SK-N-SH treated with all-trans-retinoic acid at 6 μM for 48 hours (cell line): ENCODE measurements around the gene ZNF697.

Experiments
- ATAC-seq: fragments of 200-7000 bp; cut with Tn5 transposase; 3 replicates; pipeline ENCODE4 v1.9.1; 2020; ENCODE audit warnings: mild to moderate bottlenecking, moderate library complexity
- ARNTL ChIP-seq: fragments of 450-650 bp; formaldehyde crosslinking; IDR thresholded peaks from 2 replicates; pipeline ENCODE4 v1.5.0; 2020; ENCODE audit warnings: low read depth, mild to moderate bottlenecking, moderate library complexity, borderline replicate concordance
- BACH2 ChIP-seq: fragments of 250-450 bp; sonication (Bioruptor Pico); IDR thresholded peaks from 2 replicates; pipeline ENCODE4 v1.9.0; 2021; ENCODE audit warnings: mild to moderate bottlenecking, borderline replicate concordance
- CSDC2 ChIP-seq: fragments of 250-450 bp; sonication (Bioruptor Pico); IDR thresholded peaks from 2 replicates; pipeline ENCODE4 v1.5.0; 2020; ENCODE audit warnings: mild to moderate bottlenecking, moderate library complexity
- ESRRG ChIP-seq: fragments of 250-450 bp; sonication (Bioruptor Pico); IDR thresholded peaks from 2 replicates; pipeline ENCODE4 v1.6.1; 2021; ENCODE audit warnings: mild to moderate bottlenecking
- ISL1 ChIP-seq: fragments of 250-450 bp; sonication (Bioruptor Pico); IDR thresholded peaks from 2 replicates; pipeline ENCODE4 v2.1.2; 2022; ENCODE audit warnings: mild to moderate bottlenecking, moderate library complexity
- OSR1 ChIP-seq: fragments of 250-450 bp; sonication (Bioruptor Pico); IDR thresholded peaks from 2 replicates; pipeline ENCODE4 v1.8.0; 2022; ENCODE audit warnings: moderate library complexity, mild to moderate bottlenecking, inconsistent platforms
- PPARA ChIP-seq: fragments of 250-450 bp; sonication (Bioruptor Pico); IDR thresholded peaks from 2 replicates; pipeline ENCODE4 v1.5.0; 2020; ENCODE audit warnings: mild to moderate bottlenecking, borderline replicate concordance
- RARB ChIP-seq: fragments of 250-450 bp; sonication (Bioruptor Pico); IDR thresholded peaks from 2 replicates; pipeline ENCODE4 v1.8.0; 2021; ENCODE audit warnings: mild to moderate bottlenecking, moderate library complexity
- TCF4 ChIP-seq: fragments of 250-450 bp; sonication (Bioruptor Pico); IDR thresholded peaks from 2 replicates; pipeline ENCODE4 v1.8.0; 2021; ENCODE audit warnings: mild to moderate bottlenecking, moderate library complexity, borderline replicate concordance
- TOX ChIP-seq: fragments of 250-450 bp; sonication (Bioruptor Pico); IDR thresholded peaks from 2 replicates; pipeline ENCODE4 v1.8.0; 2021; ENCODE audit warnings: mild to moderate bottlenecking, moderate library complexity, borderline replicate concordance
- ZC3H10 ChIP-seq: fragments of 250-450 bp; sonication (Bioruptor Pico); IDR thresholded peaks from 2 replicates; pipeline ENCODE4 v1.5.1; 2021; ENCODE audit warnings: mild to moderate bottlenecking, moderate library complexity
- ZFP3 ChIP-seq: fragments of 250-450 bp; sonication (Bioruptor Pico); IDR thresholded peaks from 2 replicates; pipeline ENCODE4 v1.5.0; 2020; ENCODE audit warnings: mild to moderate bottlenecking, moderate library complexity
- ZFP30 ChIP-seq: fragments of 450-650 bp; formaldehyde crosslinking; IDR thresholded peaks from 2 replicates; pipeline ENCODE4 v1.5.0; 2022; ENCODE audit warnings: mild to moderate bottlenecking, moderate library complexity
- ZNF565 ChIP-seq: fragments of 450-650 bp; formaldehyde crosslinking; conservative IDR thresholded peaks from 2 replicates; pipeline ENCODE4 v1.5.0; 2020; ENCODE audit warnings: low read depth, mild to moderate bottlenecking, moderate library complexity
- ZNF70 ChIP-seq: fragments of 450-650 bp; formaldehyde crosslinking; IDR thresholded peaks from 2 replicates; pipeline ENCODE4 v1.5.0; 2020; ENCODE audit warnings: mild to moderate bottlenecking, moderate library complexity
- ZNF8 ChIP-seq: fragments of 450-650 bp; formaldehyde crosslinking; IDR thresholded peaks from 2 replicates; pipeline ENCODE4 v1.5.0; 2020; ENCODE audit warnings: mild to moderate bottlenecking, moderate library complexity
- TF ChIP-seq, protein P1 (sequence below): fragments of 250-450 bp; sonication (Bioruptor Pico); IDR thresholded peaks from 2 replicates; pipeline ENCODE4 v1.8.0; 2020; ENCODE audit warnings: mild to moderate bottlenecking, moderate library complexity, borderline replicate concordance
- TF ChIP-seq, protein P2 (sequence below): fragments of 250-450 bp; sonication (Bioruptor Pico); IDR thresholded peaks from 2 replicates; pipeline ENCODE4 v1.5.1; 2021; ENCODE audit warnings: mild to moderate bottlenecking, moderate library complexity
- TF ChIP-seq, protein P3 (sequence below): fragments of 250-450 bp; sonication (Bioruptor Pico); IDR thresholded peaks from 2 replicates; pipeline ENCODE4 v1.5.0; 2020; ENCODE audit warnings: mild to moderate bottlenecking, moderate library complexity
- TF ChIP-seq, protein P4 (sequence below): fragments of 250-450 bp; sonication (Bioruptor Pico); IDR thresholded peaks from 2 replicates; pipeline ENCODE4 v1.8.0; 2021; ENCODE audit warnings: low read depth, mild to moderate bottlenecking, moderate library complexity, borderline replicate concordance

ZNF697 gene

DNA sequence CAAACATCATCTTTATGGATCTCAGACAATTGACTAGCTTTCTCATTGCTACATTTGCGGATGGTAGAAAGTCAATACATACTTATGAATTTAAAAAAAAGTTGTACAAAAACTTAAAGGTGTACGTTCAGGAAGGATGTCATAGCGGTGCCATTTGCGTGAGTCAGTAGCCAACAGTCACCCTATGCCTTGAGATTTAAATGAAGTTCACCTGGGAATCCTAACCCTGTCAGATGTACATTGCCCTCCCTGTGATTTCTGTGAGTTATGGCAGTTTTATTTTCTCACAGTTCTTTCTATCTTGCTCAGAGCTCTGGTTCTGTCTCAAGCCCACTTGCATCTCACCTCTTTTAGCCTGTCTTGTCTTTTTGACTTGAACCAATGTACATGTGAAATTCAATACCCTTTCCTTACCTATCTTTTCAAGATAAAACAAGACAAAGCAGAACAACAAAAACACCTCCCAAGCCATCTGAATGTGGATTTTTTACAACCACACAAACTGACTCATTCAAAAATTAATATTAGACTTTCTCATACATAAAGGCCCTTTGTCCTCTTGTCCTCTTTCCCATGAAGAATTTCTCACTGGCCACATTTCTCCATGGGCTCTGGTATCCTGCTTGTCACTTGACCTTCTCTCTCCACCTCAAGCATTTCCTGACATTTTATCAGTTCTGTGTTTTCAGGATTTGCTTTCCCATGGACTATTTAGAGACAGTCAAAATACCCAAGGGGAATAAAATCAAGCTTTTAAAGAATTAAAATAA lies 25.3 kb upstream of the ZNF697 start (continued):
- TF ChIP-seq, protein P1, sequence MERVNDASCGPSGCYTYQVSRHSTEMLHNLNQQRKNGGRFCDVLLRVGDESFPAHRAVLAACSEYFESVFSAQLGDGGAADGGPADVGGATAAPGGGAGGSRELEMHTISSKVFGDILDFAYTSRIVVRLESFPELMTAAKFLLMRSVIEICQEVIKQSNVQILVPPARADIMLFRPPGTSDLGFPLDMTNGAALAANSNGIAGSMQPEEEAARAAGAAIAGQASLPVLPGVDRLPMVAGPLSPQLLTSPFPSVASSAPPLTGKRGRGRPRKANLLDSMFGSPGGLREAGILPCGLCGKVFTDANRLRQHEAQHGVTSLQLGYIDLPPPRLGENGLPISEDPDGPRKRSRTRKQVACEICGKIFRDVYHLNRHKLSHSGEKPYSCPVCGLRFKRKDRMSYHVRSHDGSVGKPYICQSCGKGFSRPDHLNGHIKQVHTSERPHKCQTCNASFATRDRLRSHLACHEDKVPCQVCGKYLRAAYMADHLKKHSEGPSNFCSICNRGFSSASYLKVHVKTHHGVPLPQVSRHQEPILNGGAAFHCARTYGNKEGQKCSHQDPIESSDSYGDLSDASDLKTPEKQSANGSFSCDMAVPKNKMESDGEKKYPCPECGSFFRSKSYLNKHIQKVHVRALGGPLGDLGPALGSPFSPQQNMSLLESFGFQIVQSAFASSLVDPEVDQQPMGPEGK (CRISPR knock-in tag) = no peak
- no peak for TF ChIP-seq CSDC2 (CRISPR knock-in tag)
- no peak for TF ChIP-seq ISL1 (CRISPR knock-in tag)

DNA sequence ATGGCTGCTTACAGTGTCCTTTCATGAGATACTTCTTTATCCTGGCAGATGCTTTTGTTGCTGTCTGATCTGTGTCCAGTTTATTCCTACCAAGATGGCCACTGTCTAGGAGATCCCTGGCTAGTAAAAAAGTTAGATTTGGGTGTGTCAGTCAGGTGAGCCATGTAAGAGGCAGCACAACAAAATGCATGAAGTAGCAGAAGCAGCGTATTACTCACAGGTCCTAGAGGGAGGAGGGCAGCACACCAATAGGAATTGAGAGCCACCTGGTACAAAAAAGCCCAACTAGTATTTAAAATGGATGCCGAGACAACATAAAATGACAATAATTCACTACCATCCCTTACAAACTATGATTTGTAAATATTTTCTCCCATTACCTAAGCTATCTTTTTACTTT lies 22.8 kb upstream of the ZNF697 start:
- TF ChIP-seq BACH2 = no peak
- no peak for TF ChIP-seq ZNF8
- no peak for TF ChIP-seq ZNF70
- TF ChIP-seq RARB (CRISPR knock-in tag) = no peak
- TF ChIP-seq ZC3H10 = no peak
- TF ChIP-seq ZNF565 (CRISPR knock-in tag) = no peak
- TF ChIP-seq ZFP30 (CRISPR knock-in tag) = no peak
- TF ChIP-seq, protein P2, sequence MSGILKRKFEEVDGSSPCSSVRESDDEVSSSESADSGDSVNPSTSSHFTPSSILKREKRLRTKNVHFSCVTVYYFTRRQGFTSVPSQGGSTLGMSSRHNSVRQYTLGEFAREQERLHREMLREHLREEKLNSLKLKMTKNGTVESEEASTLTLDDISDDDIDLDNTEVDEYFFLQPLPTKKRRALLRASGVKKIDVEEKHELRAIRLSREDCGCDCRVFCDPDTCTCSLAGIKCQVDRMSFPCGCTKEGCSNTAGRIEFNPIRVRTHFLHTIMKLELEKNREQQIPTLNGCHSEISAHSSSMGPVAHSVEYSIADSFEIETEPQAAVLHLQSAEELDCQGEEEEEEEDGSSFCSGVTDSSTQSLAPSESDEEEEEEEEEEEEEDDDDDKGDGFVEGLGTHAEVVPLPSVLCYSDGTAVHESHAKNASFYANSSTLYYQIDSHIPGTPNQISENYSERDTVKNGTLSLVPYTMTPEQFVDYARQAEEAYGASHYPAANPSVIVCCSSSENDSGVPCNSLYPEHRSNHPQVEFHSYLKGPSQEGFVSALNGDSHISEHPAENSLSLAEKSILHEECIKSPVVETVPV (CRISPR knock-in tag) = no peak
- TF ChIP-seq, all 23 proteins: peak for 0
- no peak for ATAC-seq

DNA sequence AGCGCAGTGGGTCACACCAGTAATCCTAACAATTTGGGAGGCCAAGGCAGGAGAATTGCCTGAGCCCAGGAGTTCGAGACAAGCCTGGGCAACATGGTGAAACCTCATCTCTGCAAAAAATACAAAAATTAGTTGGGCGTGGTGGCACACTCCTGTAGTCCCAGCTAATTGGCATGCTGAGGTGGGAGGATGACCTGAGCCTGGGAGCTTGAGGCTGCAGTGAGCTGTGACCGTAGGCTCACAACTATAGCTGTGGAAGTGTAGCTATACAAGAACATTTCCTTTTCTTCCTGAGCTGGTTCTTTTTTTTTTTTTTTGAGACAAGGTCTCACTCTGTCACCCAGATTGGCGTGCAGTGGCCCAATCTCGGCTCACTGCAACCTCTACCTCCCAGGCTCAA lies 19.1 kb upstream of the ZNF697 start:
- ATAC-seq = no peak
- TF ChIP-seq BACH2 (no peak), ZNF8 (no peak), ARNTL (CRISPR knock-in tag) (no peak), ZC3H10 (no peak), OSR1 (no peak), TCF4 (CRISPR knock-in tag) (no peak), TOX (CRISPR knock-in tag) (no peak), PPARA (no peak), ZNF565 (CRISPR knock-in tag) (no peak), ESRRG (CRISPR knock-in tag) (no peak), ZFP30 (CRISPR knock-in tag) (no peak), ZFP3 (CRISPR knock-in tag) (no peak)
- TF ChIP-seq, protein P1 (CRISPR knock-in tag) = no peak
- TF ChIP-seq, protein P3, sequence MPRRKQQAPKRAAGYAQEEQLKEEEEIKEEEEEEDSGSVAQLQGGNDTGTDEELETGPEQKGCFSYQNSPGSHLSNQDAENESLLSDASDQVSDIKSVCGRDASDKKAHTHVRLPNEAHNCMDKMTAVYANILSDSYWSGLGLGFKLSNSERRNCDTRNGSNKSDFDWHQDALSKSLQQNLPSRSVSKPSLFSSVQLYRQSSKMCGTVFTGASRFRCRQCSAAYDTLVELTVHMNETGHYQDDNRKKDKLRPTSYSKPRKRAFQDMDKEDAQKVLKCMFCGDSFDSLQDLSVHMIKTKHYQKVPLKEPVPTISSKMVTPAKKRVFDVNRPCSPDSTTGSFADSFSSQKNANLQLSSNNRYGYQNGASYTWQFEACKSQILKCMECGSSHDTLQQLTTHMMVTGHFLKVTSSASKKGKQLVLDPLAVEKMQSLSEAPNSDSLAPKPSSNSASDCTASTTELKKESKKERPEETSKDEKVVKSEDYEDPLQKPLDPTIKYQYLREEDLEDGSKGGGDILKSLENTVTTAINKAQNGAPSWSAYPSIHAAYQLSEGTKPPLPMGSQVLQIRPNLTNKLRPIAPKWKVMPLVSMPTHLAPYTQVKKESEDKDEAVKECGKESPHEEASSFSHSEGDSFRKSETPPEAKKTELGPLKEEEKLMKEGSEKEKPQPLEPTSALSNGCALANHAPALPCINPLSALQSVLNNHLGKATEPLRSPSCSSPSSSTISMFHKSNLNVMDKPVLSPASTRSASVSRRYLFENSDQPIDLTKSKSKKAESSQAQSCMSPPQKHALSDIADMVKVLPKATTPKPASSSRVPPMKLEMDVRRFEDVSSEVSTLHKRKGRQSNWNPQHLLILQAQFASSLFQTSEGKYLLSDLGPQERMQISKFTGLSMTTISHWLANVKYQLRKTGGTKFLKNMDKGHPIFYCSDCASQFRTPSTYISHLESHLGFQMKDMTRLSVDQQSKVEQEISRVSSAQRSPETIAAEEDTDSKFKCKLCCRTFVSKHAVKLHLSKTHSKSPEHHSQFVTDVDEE = no peak
- TF ChIP-seq, protein P4, sequence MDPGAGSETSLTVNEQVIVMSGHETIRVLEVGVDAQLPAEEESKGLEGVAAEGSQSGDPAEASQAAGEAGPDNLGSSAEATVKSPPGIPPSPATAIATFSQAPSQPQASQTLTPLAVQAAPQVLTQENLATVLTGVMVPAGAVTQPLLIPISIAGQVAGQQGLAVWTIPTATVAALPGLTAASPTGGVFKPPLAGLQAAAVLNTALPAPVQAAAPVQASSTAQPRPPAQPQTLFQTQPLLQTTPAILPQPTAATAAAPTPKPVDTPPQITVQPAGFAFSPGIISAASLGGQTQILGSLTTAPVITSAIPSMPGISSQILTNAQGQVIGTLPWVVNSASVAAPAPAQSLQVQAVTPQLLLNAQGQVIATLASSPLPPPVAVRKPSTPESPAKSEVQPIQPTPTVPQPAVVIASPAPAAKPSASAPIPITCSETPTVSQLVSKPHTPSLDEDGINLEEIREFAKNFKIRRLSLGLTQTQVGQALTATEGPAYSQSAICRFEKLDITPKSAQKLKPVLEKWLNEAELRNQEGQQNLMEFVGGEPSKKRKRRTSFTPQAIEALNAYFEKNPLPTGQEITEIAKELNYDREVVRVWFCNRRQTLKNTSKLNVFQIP = no peak
